HG03039 (cell line): ENCODE measurements around the gene DPP4.

Source experiments
- ATAC-seq: cut with Tn5 transposase; IDR thresholded peaks from one replicate; pipeline ENCODE4 v1.9.1; 2021; ENCODE audit warnings: mild to moderate bottlenecking, moderate library complexity; ENCODE audit not compliant: unreplicated experiment

The DPP4 gene

DNA sequence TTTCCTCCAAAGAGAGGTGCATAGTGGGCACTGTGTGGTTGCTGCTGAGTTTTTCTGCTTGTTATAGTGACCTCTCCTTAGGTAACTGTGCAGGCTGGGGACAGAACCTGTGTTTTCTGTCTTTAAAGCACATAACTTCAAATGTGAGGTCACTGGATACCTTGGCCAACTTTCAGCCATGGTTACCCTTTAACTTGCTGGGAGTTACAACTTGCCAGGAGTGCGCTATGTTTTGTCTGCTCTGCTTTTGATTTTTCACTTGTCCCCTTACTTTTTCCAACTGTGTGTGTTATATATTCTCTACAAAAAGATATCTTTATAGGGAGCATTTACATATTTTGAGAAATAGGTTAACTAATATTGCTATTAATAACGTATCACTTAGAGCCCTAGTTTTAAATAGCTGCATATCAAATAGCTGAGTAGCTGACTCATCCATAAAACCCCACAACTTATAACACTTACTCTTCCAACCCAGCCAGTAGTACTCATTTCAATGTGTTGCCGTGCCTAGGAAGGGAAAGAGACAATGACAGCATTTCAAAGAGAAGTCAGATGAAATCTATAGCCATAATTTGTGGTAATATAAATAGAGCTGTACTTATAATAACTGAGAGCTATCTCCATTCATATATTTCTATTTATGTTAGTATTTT lies 51.6 kb downstream of the DPP4 start:
- ATAC-seq = no peak

DNA sequence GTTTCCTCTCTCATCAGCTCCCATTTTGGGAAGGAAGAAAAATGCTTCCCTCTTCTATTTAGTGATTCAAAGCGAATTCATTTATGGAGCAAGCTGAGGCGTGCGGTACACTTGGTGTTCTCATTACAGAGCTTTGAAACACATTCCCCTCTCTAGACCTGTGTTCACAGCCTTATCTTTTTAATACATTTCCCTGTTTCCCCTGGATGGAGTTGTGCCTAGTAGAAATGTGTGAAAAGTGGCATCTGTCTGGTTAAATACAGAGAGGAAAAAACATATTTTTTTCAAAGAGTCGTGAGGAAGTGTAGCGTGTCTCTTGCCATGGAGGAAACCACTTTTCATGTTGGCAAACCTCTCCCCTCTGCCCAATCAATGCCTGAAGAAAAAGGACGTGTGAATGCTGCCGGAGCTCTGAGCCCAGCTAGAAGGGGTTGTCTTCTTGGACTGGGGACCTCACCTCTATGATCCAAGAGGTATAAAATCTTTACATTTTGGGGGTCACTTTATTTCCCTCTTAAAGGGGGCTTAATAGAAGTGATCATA lies 52.4 kb downstream of the DPP4 start:
- no peak for ATAC-seq

DNA sequence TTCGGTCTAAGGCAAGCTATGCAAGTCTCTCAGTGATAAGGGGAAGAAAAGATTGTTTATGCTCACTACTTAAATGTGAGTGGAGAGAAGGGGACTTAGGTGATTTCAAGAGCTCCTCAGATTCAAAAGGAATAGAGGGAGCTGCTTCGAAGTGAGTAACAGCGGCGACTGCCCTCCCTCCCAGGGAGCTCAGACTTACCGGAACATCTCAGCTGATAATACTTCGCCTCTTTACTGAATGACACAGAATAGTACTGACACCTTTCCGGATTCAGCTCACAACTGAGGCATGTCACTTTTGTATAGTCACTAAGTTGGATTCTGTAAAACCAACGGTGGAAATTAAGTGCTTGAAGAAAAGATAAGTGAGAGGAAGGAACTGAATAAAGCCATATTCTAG lies 55.5 kb downstream of the DPP4 start:
- ATAC-seq = no peak

DNA sequence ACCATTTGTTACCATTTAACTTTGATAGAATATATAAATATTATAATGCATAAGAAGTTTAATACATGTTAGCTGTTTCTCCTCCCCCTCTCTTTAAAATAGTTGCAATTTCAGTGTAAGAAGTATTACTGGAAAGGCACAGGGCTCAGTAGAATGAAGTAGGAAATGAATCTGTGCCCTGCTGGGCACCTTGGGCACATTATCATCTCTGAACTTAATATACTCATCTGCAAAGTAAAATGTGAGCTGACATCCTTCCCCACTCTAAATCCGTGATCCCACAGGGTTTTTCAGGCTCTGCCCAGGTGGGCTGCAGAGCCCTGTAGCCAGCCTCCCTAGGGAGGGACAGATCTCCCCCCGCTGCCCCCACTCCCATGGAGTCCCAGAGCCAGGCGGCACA lies 56.8 kb downstream of the DPP4 start:
- no peak for ATAC-seq

DNA sequence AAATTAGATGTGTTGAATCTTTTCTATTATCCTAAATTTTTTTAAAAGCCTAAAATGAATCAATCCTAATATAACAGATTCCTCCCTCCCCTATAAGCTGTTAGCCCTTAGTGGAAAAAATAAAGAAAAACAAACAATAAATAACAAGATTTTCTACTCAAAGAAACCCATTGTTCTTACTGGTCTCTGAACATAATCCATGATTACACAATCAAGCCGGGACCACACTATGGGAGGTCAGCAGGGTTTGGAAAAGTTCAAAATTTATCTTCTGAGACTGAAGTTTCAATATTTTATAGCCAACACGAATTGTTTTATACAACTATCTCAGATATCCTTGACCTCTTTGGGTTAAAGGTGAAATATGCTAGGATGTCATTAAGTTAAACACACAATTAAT lies 57.9 kb downstream of the DPP4 start:
- ATAC-seq = no peak

DNA sequence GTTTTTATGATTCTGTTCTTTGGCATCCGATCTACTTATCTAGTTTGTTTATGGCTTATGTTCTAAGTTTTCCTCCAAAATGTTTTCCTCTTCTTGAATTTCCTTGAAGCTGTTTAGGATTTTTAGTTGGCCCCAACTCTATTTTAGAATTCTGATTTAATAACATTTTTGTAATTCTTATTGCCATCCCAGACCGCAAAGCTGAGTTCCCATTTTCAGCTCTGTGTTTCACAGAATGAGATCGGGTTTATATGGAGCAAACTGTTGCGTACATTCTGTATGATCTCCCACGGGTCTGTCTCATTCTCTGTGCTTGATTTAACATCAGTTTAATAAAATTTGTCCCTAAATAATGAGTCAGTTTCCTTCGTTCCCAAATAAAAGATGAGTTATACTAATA lies 59.3 kb downstream of the DPP4 start:
- no peak for ATAC-seq

DNA sequence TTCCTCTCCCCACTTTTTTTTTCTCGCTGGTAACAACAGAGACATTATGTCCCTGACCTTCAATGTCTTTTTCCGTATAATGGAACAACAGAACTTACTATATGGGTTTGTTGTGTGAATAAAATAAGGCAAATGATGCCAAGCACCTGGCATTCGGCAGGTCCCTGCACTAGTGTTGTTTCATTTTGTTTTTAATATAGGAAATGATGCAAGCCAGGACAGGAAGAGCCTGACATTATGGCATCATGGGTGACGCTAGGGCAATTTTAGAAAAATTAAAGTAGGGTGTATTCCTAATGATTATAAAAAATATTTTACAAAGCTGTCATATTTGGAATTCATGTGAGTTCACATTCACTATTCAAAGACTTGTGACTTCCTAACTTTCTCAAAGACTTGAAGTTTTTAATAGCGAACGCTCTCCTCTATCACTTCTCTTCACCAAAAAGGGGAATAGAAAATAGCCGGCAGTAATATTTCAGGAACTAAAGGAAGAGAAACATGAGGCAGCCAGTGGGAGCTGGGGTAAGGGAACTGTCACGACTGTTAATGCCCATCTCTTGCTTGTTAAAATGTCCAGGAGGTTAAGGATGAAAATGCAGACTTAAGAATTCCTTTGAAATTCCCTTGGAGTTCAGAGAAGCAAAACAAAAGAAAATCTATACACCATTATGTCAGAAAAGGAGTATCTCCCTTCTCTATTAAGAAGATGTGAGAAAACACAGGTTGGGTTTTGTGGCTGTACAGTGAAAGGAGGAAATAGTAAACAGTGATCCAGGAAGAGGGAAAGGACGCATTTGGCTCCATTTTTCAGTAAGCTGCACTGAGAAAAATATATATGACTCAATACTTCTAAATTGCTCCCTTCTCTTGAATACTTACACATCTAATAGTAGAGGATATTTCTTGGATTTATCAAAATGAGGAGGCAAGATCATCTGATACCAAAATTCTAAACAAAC lies 60.2 kb downstream of the DPP4 start:
- ATAC-seq = no peak

DNA sequence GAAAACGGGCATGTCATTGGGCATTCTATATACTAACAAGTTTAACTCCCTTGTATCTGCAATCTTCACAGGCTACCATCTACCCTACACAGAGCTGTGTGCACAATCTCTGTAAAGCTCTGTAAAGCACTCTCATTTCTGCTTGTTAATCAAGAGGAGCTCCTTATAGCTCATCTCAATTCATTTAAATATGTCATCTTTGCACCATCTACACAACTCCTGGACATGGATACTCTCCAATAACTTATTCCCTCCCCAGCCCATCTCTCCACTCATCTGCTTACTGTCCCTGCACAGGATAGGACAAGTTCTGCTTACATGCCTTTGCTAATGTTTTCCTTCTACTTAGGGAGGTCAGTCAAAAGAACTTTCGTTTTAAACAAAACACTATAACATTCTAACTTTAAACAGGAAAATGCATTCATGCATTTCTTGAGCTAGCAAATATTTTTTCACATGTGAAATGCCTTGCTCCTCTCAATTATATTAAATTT lies 61.4 kb downstream of the DPP4 start:
- ATAC-seq = no peak

DNA sequence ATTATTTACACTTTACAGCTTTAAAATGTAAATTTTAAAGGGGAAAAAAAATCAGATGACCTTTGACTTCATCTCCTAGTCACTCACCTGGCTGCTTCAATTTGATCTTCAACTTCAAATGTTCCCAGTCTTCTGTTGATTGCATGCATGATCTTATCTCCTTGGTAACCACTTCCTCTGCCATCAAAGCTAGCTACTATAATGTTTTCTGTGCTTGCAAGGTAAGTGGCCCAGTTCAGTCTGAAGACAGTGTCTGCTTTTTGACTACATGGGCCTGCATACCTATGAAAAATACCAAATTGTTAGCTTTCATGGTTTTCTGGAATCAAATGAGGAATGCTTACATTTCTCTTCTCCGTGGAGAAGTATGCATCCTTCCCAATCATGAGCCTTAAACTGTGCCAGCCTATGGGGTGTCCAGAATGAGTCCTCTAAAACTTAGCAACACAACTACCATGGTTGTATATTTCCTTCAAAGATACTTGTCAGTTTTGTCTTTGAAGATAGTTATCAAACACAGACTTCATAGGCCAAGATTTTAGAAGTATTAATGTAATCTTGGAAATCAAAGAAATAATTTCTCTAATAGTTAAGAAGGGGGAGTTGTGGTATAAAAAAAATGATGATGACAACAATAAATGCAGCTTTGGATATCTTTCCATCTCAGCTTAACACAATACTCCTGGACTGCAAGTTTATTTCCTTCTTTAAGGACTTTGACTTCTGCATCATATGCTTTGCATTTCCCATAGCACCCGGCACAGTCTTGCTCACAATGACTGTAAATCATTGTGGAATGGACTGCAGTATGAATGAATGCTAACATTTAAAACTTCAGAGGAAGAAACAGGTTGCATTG lies 62.1 kb downstream of the DPP4 start:
- no peak for ATAC-seq

DNA sequence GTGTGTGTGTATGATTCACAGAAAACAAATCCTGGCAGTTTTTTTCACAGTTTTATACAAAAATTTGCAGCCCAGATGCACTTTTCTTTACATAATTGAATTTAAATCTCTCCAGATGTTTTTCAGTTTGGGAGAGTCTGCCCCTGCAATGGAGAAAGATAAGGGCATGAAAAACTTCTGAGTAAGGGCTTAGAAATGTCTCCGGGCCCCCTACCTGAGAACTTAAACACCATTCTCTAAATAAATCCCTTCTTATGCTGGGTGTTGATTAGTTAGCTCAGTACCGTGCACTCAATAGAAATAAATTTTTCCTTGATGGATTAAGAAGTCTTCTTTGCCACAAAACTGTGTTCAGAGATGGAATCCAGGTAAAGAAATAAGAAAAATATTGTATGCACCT lies 64.5 kb downstream of the DPP4 start:
- ATAC-seq = no peak

DNA sequence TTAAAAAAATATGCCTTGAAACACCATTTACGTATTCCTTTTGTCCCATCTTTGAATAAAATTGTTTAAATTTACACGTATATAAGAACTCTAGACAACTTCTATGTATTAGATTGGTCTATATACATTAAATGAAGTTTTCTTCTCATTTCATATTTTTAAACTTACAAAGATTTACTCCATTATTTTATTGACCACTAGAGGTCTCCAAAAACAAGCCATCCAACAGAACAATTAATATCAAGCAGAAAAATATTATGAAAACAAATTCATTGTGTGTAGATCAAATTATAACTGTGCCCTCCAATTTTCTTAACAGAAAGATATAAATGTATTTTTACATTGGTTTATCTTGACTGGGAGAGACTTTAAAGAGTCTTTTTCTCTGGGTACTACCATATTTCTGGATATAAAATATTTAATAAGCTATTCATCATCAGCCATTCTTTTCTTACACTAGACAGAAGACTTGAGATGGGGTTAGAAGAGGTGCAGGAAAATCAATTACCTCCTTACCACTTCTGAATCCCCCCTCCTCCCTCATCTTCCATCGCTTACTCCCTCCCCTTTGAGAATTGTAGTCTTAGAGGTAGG lies 66.5 kb downstream of the DPP4 start:
- ATAC-seq = no peak

DNA sequence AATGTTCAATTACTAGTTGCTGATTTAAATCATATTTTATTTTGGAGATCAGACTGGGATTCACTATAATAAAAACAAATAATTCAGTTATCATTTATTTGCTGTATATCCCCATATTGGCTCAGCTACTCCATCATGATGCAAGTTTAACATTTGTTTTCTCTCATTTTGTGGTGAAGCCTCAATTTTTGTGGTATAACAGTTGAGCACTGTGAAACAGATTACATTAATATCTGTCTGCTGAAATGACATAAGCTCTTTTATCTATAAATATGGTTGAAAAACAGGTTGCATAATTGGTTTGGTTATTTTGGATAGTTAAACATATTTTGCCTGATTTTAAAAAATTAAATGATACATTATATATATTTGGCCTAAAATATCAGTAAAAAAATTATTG lies 67.7 kb downstream of the DPP4 start:
- no peak for ATAC-seq

DNA sequence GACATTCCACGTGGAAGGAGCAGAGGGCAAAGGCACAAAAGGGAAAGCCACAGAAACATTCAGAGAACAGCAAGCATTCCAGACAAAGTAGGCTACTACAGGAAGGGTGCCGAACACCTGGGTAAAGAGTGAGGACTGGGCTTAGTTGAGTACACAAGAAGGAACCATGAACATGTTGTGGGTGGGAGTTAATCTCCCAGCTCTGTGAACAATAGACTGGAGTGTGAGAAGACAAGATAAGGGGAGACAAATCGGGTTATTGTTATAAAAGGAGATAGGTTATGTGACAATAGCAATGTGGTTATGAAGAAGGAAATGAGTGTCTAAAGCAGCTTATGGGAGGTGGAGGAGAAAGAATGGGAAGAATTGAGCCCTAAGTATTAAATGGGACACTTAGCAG lies 70.0 kb downstream of the DPP4 start:
- ATAC-seq = no peak

DNA sequence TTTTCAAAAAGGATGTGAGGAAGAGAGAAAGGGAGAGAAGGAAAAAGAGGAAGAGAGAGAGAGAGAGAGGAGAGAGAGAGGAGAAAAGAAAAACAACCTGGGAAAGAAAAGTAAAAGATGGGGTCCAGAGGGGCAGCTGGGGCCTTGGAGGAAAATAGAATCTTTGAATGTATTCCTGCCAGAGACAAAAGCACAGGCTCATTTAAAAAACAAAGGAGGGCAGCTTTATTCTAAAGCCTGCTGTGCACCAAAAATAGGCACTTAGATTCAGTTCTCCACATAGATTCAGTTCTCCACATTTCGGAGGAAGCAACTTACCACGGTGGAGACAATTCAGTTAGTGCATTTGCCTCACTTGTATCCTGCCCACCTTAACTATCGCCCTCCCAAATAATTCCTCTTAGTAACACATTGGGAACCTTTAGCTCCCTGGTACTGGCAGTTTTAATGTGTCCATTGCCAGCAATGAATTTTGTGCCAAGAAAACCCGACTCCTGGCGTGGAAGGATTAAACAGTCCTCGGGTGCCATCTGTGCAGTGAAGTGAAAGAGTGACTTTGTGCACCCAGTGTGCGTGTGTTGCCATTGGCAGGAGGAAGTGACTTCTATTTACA lies 71.3 kb downstream of the DPP4 start:
- no peak for ATAC-seq

DNA sequence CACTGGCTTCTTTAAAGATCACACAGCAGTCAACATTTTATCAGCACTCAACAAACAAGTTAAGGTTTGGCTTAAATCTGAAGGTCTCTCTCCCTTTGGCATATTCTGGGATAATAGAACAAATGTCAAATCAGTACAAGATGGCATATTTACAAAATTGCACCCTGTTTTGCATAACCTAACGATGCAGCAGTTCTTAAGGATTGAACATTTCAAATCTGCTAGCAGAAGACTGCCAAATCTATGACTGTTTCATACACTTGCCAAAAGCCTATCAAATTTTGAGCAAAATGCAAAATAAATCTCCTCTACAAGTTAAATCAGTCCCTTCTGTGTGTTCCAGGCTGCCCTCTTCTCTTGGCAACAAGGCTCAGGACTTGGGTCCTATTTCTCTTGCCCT lies 73.6 kb downstream of the DPP4 start:
- ATAC-seq = no peak

DNA sequence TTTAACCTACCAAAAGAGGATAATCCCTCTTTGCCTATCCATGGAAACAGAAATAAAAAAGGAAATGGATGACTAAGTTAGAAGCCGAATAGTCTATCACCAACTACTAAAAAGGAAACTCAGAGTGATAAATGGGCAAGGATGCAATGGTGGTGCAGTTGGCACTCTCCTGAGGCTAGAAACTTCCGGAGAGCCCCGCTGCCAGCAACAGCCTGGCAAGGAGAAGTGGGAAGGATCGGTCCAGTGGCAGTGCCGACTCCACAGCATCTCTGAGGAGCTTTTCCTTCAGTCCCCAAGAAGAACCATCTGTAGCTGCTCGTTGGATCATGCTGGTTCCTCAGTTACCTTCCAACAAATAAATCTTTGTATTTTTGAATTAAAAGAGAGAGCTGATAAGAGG lies 74.7 kb downstream of the DPP4 start:
- ATAC-seq = no peak

DNA sequence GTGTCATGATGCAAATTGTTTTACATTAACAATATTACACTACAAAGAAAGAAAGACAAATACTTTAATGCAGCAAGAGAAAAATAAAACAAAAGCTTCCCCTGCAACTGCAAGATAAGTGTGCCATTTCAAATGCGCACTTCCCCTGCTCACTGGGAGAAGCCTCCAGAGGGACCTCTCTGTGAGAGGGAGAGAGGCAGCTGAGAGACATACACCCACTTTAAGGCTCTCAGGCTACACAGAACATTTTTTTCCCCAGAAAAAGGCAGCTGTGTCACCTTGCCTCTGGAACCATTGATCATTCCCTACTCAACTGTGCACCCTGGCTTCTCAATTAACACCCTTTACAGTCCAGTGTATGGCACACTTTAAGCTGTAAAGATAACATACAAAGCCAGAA lies 75.2 kb downstream of the DPP4 start:
- no peak for ATAC-seq

DNA sequence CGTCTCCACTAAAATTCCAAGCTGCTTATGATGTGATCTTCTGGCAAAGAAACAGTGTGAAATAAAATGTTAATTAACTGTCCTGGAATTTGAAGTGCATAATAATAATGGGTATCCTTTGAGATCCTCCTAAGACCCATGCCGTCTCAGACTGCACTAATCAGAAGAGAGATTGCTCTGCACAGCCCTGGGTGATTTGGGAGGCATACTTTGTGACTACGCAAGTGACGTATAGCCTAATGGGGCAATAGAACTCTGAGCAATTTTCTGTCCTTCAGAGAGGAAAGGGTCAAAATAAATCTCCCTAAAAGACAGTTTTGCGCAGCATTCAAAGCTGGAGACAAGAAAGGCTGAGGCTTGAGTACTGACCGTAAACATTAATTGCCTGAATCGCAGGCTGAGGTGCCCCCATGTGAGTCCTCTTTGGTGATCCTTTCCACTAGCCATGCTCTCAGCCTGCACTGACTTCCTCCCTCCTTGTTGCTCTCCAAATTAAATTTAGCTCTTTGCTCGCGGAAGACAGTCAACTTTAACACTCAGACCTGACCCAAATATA lies 76.0 kb downstream of the DPP4 start:
- no peak for ATAC-seq

DNA sequence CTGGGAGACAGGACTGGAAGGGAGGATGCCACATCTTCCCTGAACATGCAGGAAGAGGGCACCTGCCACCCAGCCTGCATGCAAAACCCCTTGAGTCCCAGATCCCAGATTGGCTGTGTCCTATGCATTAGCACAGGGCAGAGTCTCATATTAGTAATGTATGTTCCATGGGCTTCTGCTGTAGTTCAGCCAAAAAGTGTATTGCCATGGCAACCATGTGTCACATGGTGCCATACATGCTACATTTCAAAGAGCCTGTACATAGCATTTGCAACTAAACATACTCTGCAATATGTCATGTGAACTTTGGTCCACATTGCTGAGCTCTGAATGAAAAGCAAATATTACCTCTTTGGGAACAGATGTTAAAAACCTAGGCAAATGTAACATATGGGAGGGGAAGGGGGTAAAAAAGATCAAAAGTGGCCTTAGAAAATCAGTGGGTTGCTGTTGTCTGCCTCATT lies 78.4 kb downstream of the DPP4 start:
- ATAC-seq = no peak
